CD8-positive, alpha-beta memory T cell (primary cell): ENCODE measurements around the gene FEZF2. TPM values are rescaled to one million over a fixed set of nuclear protein-coding genes. Genes with fewer than 3 reads are reported as not detected.

Experiments
- CTCF ChIA-PET: fragments of 350-600 bp; sonication (Branson Sonifier 250); formaldehyde crosslinking; loops from one replicate; lab custom pipeline; 2021; ENCODE audit warnings: antibody characterized with exemption; lab: Charles Lee
- POLR2A ChIA-PET: fragments of 350-600 bp; sonication (Branson Sonifier 250); formaldehyde crosslinking; loops from one replicate; lab custom pipeline; 2021; ENCODE audit warnings: antibody characterized with exemption; lab: Charles Lee
- DNase-seq, 5 donors: peaks; one replicate each; pipeline versions ENCODE4 v3.0.0 to v3.0.0-alpha.2; 2020 to 2022; ENCODE audit warnings: mixed read lengths in 1 of 5
- H3K27ac ChIP-seq: one replicate; pipeline ENCODE4 v1.7.0; 2013; ENCODE audit warnings: low read depth, mild to moderate bottlenecking, low read length, moderate library complexity
- H3K27me3 ChIP-seq: 2 replicates; pipeline ENCODE4 v1.7.0; 2013; ENCODE audit warnings: low read length, mild to moderate bottlenecking; ENCODE audit not compliant: insufficient read depth, poor library complexity, severe bottlenecking
- H3K36me3 ChIP-seq: 2 replicates; pipeline ENCODE4 v1.7.0; 2013; ENCODE audit warnings: mild to moderate bottlenecking, low read length, moderate library complexity; ENCODE audit not compliant: insufficient read depth
- H3K4me1 ChIP-seq: 2 replicates; pipeline ENCODE4 v1.7.0; 2013; ENCODE audit warnings: mild to moderate bottlenecking, low read length, moderate library complexity; ENCODE audit not compliant: insufficient read depth
- H3K4me3 ChIP-seq: 2 replicates; pipeline ENCODE4 v1.7.0; 2013; ENCODE audit warnings: mild to moderate bottlenecking, low read length
- H3K9me3 ChIP-seq: 2 replicates; pipeline ENCODE4 v1.7.0; 2013; ENCODE audit warnings: mild to moderate bottlenecking, low read length
- H3K27ac Mint-ChIP-seq, 8 donors: one replicate each; pipeline ENCODE4 v1.8.0; 2020 to 2021; ENCODE audit warnings: mixed read lengths in 8 of 8, mild to moderate bottlenecking in 6 of 8, inconsistent platforms in 3 of 8, moderate library complexity in 3 of 8
- H3K27me3 Mint-ChIP-seq, 2 donors: one replicate each; pipeline ENCODE4 v1.8.0; 2020 to 2021; ENCODE audit warnings: mixed read lengths in 2 of 2, mild to moderate bottlenecking in 1 of 2, moderate library complexity in 1 of 2
- H3K36me3 Mint-ChIP-seq, 3 donors: one replicate each; pipeline ENCODE4 v1.8.0; 2020 to 2021; ENCODE audit warnings: mixed read lengths in 3 of 3, inconsistent platforms in 1 of 3, mild to moderate bottlenecking in 1 of 3
- H3K4me1 Mint-ChIP-seq, 3 donors: one replicate each; pipeline ENCODE4 v1.8.0; 2020 to 2021; ENCODE audit warnings: mixed read lengths in 3 of 3, inconsistent platforms in 1 of 3, mild to moderate bottlenecking in 1 of 3
- H3K4me3 Mint-ChIP-seq, 7 donors: one replicate each; pipeline ENCODE4 v1.8.0; 2020 to 2021; ENCODE audit warnings: mixed read lengths in 7 of 7, mild to moderate bottlenecking in 6 of 7, moderate library complexity in 4 of 7, inconsistent platforms in 2 of 7
- H3K9me3 Mint-ChIP-seq, 5 donors: one replicate each; pipeline ENCODE4 v1.8.0; 2020 to 2022; ENCODE audit warnings: mixed read lengths in 5 of 5, mild to moderate bottlenecking in 3 of 5, moderate library complexity in 2 of 5, inconsistent platforms in 1 of 5
- polyA plus RNA-seq: library from polyadenylated mRNA; unstranded; fragments of 300-500 nt; fragmentation: Illumina TruSeq; gene quantifications from one replicate; pipeline ENCODE4 v1.2.3, GENCODE V29; 2021
- total RNA-seq, 2 experiments: library from RNA; stranded (reverse); gene quantifications; one replicate each; pipeline ENCODE4 v1.2.3, GENCODE V29; 2021

The FEZF2 gene
- total and polyA plus RNA-seq, 3 experiments from 2014 or later: not detected

- H3K9me3 ChIP-seq: no peaks in the 10 kb centered on the region
- no peaks in the 10 kb centered on the region for H3K4me1 ChIP-seq
- no peaks in the 10 kb centered on the region for H3K36me3 Mint-ChIP-seq
- H3K27me3 ChIP-seq: peaks cover 17% of the 10 kb centered on the region
- H3K4me3 Mint-ChIP-seq: no peak overlapping the region
- H3K9me3 Mint-ChIP-seq: peaks cover 0 to 22% (median 12%) of the 10 kb centered on the region in 5 donors
- ChIA-PET POLR2A (no interaction called here), CTCF (no interaction called here)
- peaks cover 3 to 6% (median 5%) of the 10 kb centered on the region in 3 donors for H3K4me1 Mint-ChIP-seq
- H3K27ac Mint-ChIP-seq: no peak overlapping the region
- H3K36me3 ChIP-seq: no peaks in the 10 kb centered on the region
- peaks cover 60 to 77% of the 10 kb centered on the region in 2 donors for H3K27me3 Mint-ChIP-seq
- H3K27ac ChIP-seq: no peak overlapping the region
- DNase-seq: no peak
- H3K4me3 ChIP-seq: no peak overlapping the region
These were observed 2.3 kb downstream of the FEZF2 start for GRCh38 chr3:62370858-62371719.

- peaks cover 10% of the 10 kb centered on the region for H3K27me3 ChIP-seq
- H3K36me3 Mint-ChIP-seq: no peaks in the 10 kb centered on the region
These were observed 3.1 kb downstream of the FEZF2 start for GRCh38 chr3:62370112-62370857.

GRCh38 chr3:62369476-62369743 is 3.9 kb downstream of the FEZF2 start:
- CTCF ChIA-PET: no interaction called here
- Histone ChIP-seq H3K36me3 (no peaks in the 10 kb centered on the region), H3K27me3 (peaks cover 10% of the 10 kb centered on the region), H3K27ac (no peak overlapping the region), H3K4me3 (no peak overlapping the region), H3K9me3 (no peaks in the 10 kb centered on the region), H3K4me1 (no peaks in the 10 kb centered on the region)
- DNase-seq: no peak
- POLR2A ChIA-PET: no interaction called here
- H3K4me1 Mint-ChIP-seq: peaks cover 3 to 6% (median 5%) of the 10 kb centered on the region in 3 donors
- H3K4me3 Mint-ChIP-seq: no peak overlapping the region
- H3K36me3 Mint-ChIP-seq: no peaks in the 10 kb centered on the region
- peaks cover 49 to 72% of the 10 kb centered on the region in 2 donors for H3K27me3 Mint-ChIP-seq
- no peak overlapping the region for H3K27ac Mint-ChIP-seq
- H3K9me3 Mint-ChIP-seq: peaks cover 0 to 22% (median 12%) of the 10 kb centered on the region in 5 donors

More at GRCh38 chr3:62370112-62370857, 3.1 kb downstream of the FEZF2 start:
- H3K9me3 ChIP-seq: no peaks in the 10 kb centered on the region
- ChIA-PET CTCF (no interaction called here), POLR2A (no interaction called here)
- Mint-ChIP-seq H3K4me1 (peaks cover 3 to 6% (median 5%) of the 10 kb centered on the region in 3 donors), H3K27me3 (peaks cover 57 to 76% of the 10 kb centered on the region in 2 donors), H3K27ac (no peak overlapping the region), H3K4me3 (no peak overlapping the region), H3K9me3 (peaks cover 0 to 23% (median 12%) of the 10 kb centered on the region in 5 donors)
- H3K36me3 ChIP-seq: no peaks in the 10 kb centered on the region
- no peak overlapping the region for H3K4me3 ChIP-seq
- no peak for DNase-seq
- no peak overlapping the region for H3K27ac ChIP-seq
- H3K4me1 ChIP-seq: no peaks in the 10 kb centered on the region

- Histone ChIP-seq H3K27ac (no peak overlapping the region), H3K4me3 (no peak overlapping the region), H3K4me1 (no peaks in the 10 kb centered on the region), H3K27me3 (peaks cover 5% of the 10 kb centered on the region), H3K9me3 (no peaks in the 10 kb centered on the region), H3K36me3 (no peaks in the 10 kb centered on the region)
- H3K27me3 Mint-ChIP-seq: peaks cover 43 to 67% of the 10 kb centered on the region in 2 donors
- H3K4me1 Mint-ChIP-seq: peaks cover 0 to under 1% (median 0%) of the 10 kb centered on the region in 3 donors
- H3K36me3 Mint-ChIP-seq: no peaks in the 10 kb centered on the region
- peaks cover 0 to 22% (median 9%) of the 10 kb centered on the region in 5 donors for H3K9me3 Mint-ChIP-seq
- H3K27ac Mint-ChIP-seq: no peak overlapping the region
- ChIA-PET CTCF (no interaction called here), POLR2A (no interaction called here)
- no peak overlapping the region for H3K4me3 Mint-ChIP-seq
- no peak for DNase-seq
These were observed 4.5 kb downstream of the FEZF2 start for GRCh38 chr3:62368705-62369475.

- Histone ChIP-seq H3K27me3 (peaks cover 5% of the 10 kb centered on the region), H3K4me1 (no peaks in the 10 kb centered on the region), H3K9me3 (no peaks in the 10 kb centered on the region), H3K36me3 (no peaks in the 10 kb centered on the region), H3K27ac (no peak overlapping the region), H3K4me3 (no peak overlapping the region)
- Mint-ChIP-seq H3K4me3 (no peak overlapping the region), H3K4me1 (no peaks in the 10 kb centered on the region), H3K36me3 (no peaks in the 10 kb centered on the region), H3K27me3 (peaks cover 42 to 63% of the 10 kb centered on the region in 2 donors), H3K9me3 (peaks cover 0 to 22% (median 9%) of the 10 kb centered on the region in 5 donors), H3K27ac (no peak overlapping the region)
- ChIA-PET POLR2A (no interaction called here), CTCF (no interaction called here)
- DNase-seq: no peak
These were observed 5.1 kb downstream of the FEZF2 start for GRCh38 chr3:62368290-62368704.

- Histone ChIP-seq H3K36me3 (no peaks in the 10 kb centered on the region), H3K27ac (no peak overlapping the region), H3K27me3 (peaks cover 5% of the 10 kb centered on the region), H3K4me3 (no peak overlapping the region), H3K4me1 (no peaks in the 10 kb centered on the region), H3K9me3 (no peaks in the 10 kb centered on the region)
- no peak overlapping the region for H3K27ac Mint-ChIP-seq
- no peak overlapping the region for H3K4me3 Mint-ChIP-seq
- no peaks in the 10 kb centered on the region for H3K4me1 Mint-ChIP-seq
- ChIA-PET CTCF (no interaction called here), POLR2A (no interaction called here)
- no peak for DNase-seq
- no peaks in the 10 kb centered on the region for H3K36me3 Mint-ChIP-seq
- peaks cover 42 to 63% of the 10 kb centered on the region in 2 donors for H3K27me3 Mint-ChIP-seq
- peaks cover 0 to 22% (median 9%) of the 10 kb centered on the region in 5 donors for H3K9me3 Mint-ChIP-seq
These were observed 5.6 kb downstream of the FEZF2 start for GRCh38 chr3:62367763-62368195.

GRCh38 chr3:62366126-62366484 is 7.2 kb downstream of the FEZF2 start:
- peaks cover under 1% of the 10 kb centered on the region for H3K27me3 ChIP-seq
- no peaks in the 10 kb centered on the region for H3K4me1 Mint-ChIP-seq
- H3K27ac ChIP-seq: no peak overlapping the region
- CTCF ChIA-PET: no interaction called here
- no peak overlapping the region for H3K4me3 ChIP-seq
- H3K4me3 Mint-ChIP-seq: no peak overlapping the region
- H3K27me3 Mint-ChIP-seq: peaks cover 39 to 59% of the 10 kb centered on the region in 2 donors
- no peaks in the 10 kb centered on the region for H3K9me3 ChIP-seq
- DNase-seq: no peak
- no peak overlapping the region for H3K27ac Mint-ChIP-seq
- no peaks in the 10 kb centered on the region for H3K4me1 ChIP-seq
- POLR2A ChIA-PET: no interaction called here
- no peaks in the 10 kb centered on the region for H3K36me3 ChIP-seq
- H3K9me3 Mint-ChIP-seq: peaks cover 0 to 19% (median 7%) of the 10 kb centered on the region in 5 donors
- H3K36me3 Mint-ChIP-seq: no peaks in the 10 kb centered on the region
